Kidney (tissue), 14 donors: ENCODE measurements around the gene GUCY1B1. TPM values are rescaled to one million over a fixed set of nuclear protein-coding genes. Genes with fewer than 3 reads are reported as not detected.
A peak's percentile ranks its signal among the peaks of the same experiment; 100 is the strongest.

ENCODE experiments used
- DNase-seq, 5 donors: peaks; one replicate each; pipeline ENCODE4 v3.0.0-alpha.2; 2013 to 2020
- FAIRE-seq: peaks from 2 replicates; lab custom pipeline; 2012; peaks lifted over from hg19 to GRCh38; lab: Jason Lieb, UNC
- H3K27ac ChIP-seq, 2 donors: one replicate each; pipeline ENCODE4 v1.7.0; 2013; ENCODE audit warnings: low read depth in 2 of 2, low read length in 2 of 2, inconsistent platforms in 1 of 2
- H3K27me3 ChIP-seq: one replicate; pipeline ENCODE4 v1.7.1; 2013; ENCODE audit warnings: low read length, inconsistent platforms; ENCODE audit not compliant: control insufficient read depth, insufficient read depth
- H3K36me3 ChIP-seq, 3 donors: one replicate each; pipeline versions ENCODE4 v1.7.0 to v1.7.1; 2013; ENCODE audit warnings: low read length in 3 of 3, control low read depth in 1 of 3, inconsistent platforms in 1 of 3; ENCODE audit not compliant: insufficient read depth in 3 of 3, control insufficient read depth in 2 of 3
- H3K4me1 ChIP-seq, 3 donors: one replicate each; pipeline versions ENCODE4 v1.7.0 to v1.7.1; 2013; ENCODE audit warnings: low read length in 3 of 3, inconsistent platforms in 1 of 3, low read depth in 1 of 3; ENCODE audit not compliant: control insufficient read depth in 2 of 3, insufficient read depth in 2 of 3
- H3K4me3 ChIP-seq, 3 donors: one replicate each; pipeline versions ENCODE4 v1.7.0 to v1.8.1; 2013; ENCODE audit warnings: low read length in 3 of 3, control low read depth in 1 of 3, inconsistent platforms in 1 of 3
- H3K9ac ChIP-seq, 3 donors: one replicate each; pipeline versions ENCODE4 v1.7.0 to v1.7.1; 2013; ENCODE audit warnings: low read length in 3 of 3, control low read depth in 1 of 3, inconsistent platforms in 1 of 3
- H3K9me3 ChIP-seq, 3 donors: one replicate each; pipeline versions ENCODE4 v1.7.0 to v1.7.1; 2013; ENCODE audit warnings: low read length in 3 of 3, control low read depth in 1 of 3, inconsistent platforms in 1 of 3; ENCODE audit not compliant: control insufficient read depth in 2 of 3, insufficient read depth in 1 of 3
- CTCF ChIP-seq: IDR thresholded peaks from 3 replicates; pipeline ENCODE4 v1.5.1; 2012; ENCODE audit warnings: mild to moderate bottlenecking, moderate library complexity, borderline replicate concordance; ENCODE audit not compliant: insufficient read depth; ENCODE audit errors: extremely low read depth
- intact Hi-C: fragments of 100-400 bp; cut with DNase I; formaldehyde crosslinking; loops from one replicate; pipeline ENCODE4 v1.11.1; 2022
- polyA plus RNA-seq: library from polyadenylated mRNA; stranded (reverse); fragments of 350-450 nt; fragmentation: Illumina TruSeq; extraction: RNeasy Lipid Tissue Mini Kit (QIAGEN cat#74804); gene quantifications from one replicate; pipeline ENCODE4 v1.2.3, GENCODE V29; 2014; ENCODE audit warnings: low read depth, low replicate concordance; ENCODE audit not compliant: insufficient read depth
- total RNA-seq: library from RNA; stranded (reverse); fragmentation: NEBNext Ultra II Directional; extraction: Animal tissue kit (Norgen Biotek cat#: 25700); gene quantifications from one replicate; pipeline ENCODE4 v1.2.1, GENCODE V29; 2021
- donor health status: control.
- donor health status: control.
- donor health status: control.
- donor health status: control.
- donor health status: control.
- donor health status: DM: yes; HTN: yes; CAD: no.
- donor health status: Normal renal cell carcinoma (clear cell type).

GUCY1B1 gene
- total and polyA plus RNA-seq, 2 donors from 2014 or later = 13.2 to 24.7 TPM

- Histone ChIP-seq H3K27ac (no peak overlapping the region), H3K4me3 (no peak overlapping the region), H3K4me1 (peaks cover 0 to 2% (median 0%) of the 10 kb centered on the region in 3 donors), H3K27me3 (no peaks in the 10 kb centered on the region), H3K9me3 (no peaks in the 10 kb centered on the region), H3K9ac (no peak overlapping the region), H3K36me3 (no peaks in the 10 kb centered on the region)
- DNase-seq = no peak
- TF ChIP-seq CTCF = no peak
- intact Hi-C loops = loop anchor here (5.0 kb wide), 1 partner anchor 344 kb away; no protein-coding TSS in a partner anchor
- FAIRE-seq = no peak
These were observed 27.0 kb downstream of the GUCY1B1 start for GRCh38 chr4:155785828-155786227.

GRCh38 chr4:155787113-155787710, 28.4 kb downstream of the GUCY1B1 start:
- intact Hi-C loops = loop anchor here (5.0 kb wide), 1 partner anchor 345 kb away; no protein-coding TSS in a partner anchor
- TF ChIP-seq CTCF = peak; percentile 91
- Histone ChIP-seq H3K9me3 (no peaks in the 10 kb centered on the region), H3K36me3 (no peaks in the 10 kb centered on the region), H3K9ac (peak overlapping the region in 1 of 3 donors; percentile 31), H3K4me1 (peaks cover 0 to 2% (median 0%) of the 10 kb centered on the region in 3 donors), H3K4me3 (peak overlapping the region in 2 of 3 donors; percentile 18 to 35), H3K27me3 (no peaks in the 10 kb centered on the region), H3K27ac (no peak overlapping the region)
- DNase-seq = peak in 3 of 5 donors; percentile 17 to 81 (median 80)
- peak; percentile 81 for FAIRE-seq

GRCh38 chr4:155789391-155789790, 30.6 kb downstream of the GUCY1B1 start:
- TF ChIP-seq CTCF = no peak
- H3K4me1 ChIP-seq = peaks cover 0 to 2% (median 0%) of the 10 kb centered on the region in 3 donors
- DNase-seq = no peak
- H3K4me3 ChIP-seq = no peak overlapping the region
- no peak overlapping the region for H3K27ac ChIP-seq
- FAIRE-seq = no peak
- no peaks in the 10 kb centered on the region for H3K9me3 ChIP-seq
- H3K36me3 ChIP-seq = no peaks in the 10 kb centered on the region
- H3K27me3 ChIP-seq = no peaks in the 10 kb centered on the region
- H3K9ac ChIP-seq = no peak overlapping the region
- intact Hi-C loops = loop anchor here (5.0 kb wide), 1 partner anchor 347 kb away; no protein-coding TSS in a partner anchor
